Stimulated activated CD8-positive, alpha-beta memory T cell treated with anti-CD3 and anti-CD28 coated beads, Interleukin-7, amount 100 ng/mL, for 1 hour (primary cell): ENCODE results near the gene RASL10B.
"Not testable (repeated sequence)": the region's sequence is repeated elsewhere in the genome, so short reads cannot be mapped to it uniquely, and the experiment has no call there.

Experiments
- DNase-seq, 2 donors: peaks; one replicate each; pipeline ENCODE4 v3.0.0-alpha.2; 2020; ENCODE audit warnings: low read depth in 2 of 2

Gene RASL10B

DNA sequence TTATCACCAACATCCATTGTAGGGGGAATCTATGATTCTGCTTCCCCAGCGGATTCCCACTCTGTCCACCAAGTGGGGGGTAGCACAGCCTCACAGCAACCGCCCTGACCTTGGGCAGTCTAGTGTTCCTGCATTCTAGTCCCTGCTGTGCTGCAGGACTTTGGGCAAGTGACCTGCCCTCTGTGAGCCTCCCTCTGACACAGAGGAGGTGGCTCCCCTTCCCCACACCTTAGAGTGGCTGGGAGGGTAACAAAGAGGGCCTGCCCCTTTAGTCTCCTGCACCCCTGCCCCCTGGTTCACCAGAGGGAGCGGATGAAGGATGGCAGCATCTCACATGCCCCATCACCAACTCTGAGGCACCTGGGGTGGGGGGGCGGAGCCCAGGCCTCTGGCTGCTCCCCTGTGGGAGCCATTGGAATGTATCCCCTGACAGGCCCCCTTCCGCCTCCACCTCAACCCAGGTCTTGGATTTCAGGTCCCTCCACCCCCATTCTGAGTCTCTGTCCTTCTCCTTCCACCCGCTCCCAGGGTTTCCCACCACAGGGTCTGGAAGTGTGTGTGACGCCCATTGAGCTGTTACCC, 11.5 kb downstream of the RASL10B start:
- no peak for DNase-seq

DNA sequence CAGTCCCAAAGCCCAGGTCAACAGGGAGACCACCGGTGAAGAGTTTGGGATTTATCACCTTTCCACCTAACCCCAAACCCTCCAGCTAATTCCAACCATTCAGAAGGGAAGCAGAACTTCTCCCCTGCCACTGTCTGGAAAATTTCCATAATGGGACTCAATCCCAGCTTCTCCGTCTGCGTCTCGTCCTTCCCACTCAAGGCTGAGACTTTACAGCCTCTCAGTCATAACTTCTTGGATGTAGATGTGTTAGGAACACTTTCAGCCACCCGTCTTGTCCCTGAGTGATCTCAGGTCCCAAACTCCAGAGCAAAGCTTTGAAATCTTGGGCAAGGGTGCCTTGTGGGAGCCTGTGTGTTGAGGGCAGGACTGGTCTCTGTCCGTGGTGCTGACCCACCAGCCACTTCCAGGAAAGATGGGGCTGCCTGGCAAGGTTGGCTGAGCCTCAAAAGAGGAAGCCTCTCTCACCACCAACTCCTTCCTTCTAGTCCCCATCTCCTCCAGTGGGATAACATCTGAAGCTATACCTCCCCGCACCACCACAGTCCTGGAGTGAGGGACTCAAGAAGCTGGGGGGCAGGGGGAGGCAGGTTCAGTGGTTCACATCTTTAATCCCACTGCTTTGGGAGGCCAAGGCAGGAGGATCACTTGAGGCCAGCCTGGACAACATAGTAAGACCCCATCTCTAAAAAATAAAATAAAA, 12.3 kb downstream of the RASL10B start:
- no peak for DNase-seq

DNA sequence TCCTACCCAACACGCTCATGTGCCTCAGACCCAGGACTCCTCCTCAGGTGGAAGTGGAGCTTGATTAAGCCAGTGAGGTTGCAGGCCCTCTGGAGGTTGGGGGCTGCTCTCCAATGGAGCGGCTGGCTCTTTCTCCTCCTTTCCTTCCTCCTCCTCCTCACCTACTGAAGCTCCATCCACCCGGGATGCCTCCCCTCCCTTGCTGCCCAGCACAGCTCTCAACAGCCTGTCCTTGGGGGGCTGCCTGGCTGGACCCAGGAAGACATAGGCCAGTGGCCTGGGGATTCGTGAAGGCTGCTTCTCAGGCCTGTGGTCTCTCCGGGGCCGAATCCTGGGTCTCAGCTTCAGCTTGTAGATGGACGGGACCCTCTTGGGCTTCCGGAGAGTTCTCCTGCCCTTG, 13.4 kb downstream of the RASL10B start:
- DNase-seq: no peak

- DNase-seq: no peak
Measured at GRCh38 chr17:35745246-35745645, 13.8 kb downstream of the RASL10B start.

- DNase-seq: no peak
Measured at GRCh38 chr17:35745749-35746320, 14.4 kb downstream of the RASL10B start.

- peak; percentile 49 to 58 for DNase-seq
Measured at GRCh38 chr17:35747540-35748017, 16.1 kb downstream of the RASL10B start.

DNA sequence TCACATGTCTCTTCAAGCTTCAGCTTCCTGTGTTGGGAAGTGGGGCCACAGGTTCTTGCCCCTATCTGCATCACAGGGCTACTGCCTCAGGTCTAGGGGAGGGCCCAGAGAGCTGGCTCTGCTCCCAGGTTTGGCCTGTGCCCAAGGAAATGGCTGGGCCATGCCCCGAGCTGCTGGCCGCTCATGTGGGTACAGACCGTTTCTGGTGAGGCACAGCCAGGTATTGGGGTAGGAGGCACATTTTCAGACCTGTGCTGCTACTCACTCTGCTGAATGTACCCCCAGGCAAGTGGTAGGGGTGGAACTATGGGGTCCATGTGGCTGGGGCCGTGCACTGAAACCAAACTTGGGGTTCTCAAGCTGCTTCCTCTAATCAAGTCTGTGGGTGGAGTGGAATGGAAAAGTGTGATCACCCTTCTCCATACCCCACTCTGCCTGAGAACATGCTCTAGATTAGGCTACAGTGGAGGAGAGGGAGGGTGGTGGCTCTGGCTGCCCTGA, 17.0 kb downstream of the RASL10B start:
- DNase-seq: no peak

GRCh38 chr17:35748979-35749378, 17.5 kb downstream of the RASL10B start:
- no peak for DNase-seq

DNA sequence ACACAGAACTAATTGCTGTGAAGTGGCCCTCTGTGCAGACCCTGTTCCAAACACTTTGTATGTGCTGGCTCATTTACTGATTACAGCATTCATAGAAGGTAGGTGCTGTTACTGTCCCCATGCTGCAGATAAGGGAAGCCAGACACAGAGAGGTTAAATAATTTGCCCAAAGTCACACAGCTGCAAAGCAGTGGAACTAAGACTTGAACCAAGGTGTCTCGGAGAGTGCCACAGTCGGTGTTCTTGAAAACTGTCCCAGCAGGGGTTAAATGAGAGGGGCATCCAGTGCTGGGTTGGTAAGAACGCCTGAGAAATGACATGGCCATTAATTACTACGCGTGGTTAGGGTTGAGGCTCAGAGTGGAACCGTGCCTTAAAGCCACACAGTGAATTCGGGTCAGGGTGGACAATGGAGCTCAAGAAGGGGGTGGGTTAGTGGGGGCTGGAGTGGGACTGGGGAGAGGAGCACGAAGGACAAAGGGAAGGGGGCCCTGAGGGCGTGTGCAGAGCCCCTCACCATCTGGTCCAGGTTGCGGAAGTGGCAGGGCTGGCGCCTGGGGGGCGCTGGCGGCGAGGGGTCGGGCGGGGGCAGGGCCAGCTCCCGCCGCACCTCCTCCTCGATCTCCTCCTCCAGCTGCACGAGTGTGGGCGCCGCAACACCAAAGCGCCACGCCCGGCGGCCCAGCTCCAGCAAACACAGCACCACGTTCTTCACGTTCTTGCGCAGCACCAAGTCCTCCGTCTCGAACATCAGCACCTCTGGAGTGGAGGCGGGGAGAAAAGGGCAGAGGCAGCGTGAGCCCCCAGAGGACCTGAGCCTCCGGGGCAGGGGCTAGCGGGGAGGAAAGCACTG, 18.3 kb downstream of the RASL10B start:
- no peak for DNase-seq

DNA sequence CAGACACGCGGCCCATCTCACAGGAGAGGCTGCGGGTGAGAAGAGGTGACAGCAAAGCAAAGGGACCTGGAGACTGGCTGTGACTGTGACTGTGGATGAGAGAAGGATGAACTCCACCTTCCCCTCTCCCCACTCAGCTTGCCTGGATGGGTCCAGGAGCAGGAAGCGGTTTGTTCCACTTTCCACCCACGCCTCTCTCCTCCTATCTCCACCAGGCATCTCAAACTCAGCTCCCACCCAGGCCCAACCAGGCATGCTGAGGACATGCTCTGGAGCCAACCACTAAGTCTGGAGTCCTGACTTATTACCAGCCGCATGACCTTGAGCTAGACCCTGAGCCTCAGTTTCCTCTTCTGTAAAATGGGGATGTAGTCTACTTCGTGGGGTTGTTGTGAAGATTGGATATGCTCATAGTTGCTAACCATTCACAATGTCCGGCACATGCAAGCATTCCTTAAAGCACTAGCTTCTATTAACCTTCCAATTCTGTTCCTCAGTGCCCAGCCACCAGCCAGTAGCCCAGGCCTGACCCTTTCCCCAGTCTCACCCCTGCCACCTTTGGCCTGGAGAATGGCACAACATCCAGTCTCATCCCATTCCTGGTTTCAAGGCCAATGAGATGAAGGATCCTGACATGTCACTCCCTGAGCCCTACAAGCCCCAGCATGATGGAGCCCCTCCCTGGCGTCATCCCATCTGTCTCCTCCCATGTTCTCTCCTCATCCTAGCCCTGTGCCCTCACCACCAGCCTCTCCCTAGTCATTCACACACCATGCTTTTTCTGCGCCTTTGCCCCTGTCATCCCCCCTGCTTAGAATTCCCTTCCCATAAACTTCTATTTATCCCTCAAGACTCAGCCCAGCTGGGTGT, 19.3 kb downstream of the RASL10B start:
- DNase-seq: no peak

- not testable (repeated sequence) for DNase-seq
Measured at GRCh38 chr17:35751541-35751940, 20.1 kb downstream of the RASL10B start.

DNA sequence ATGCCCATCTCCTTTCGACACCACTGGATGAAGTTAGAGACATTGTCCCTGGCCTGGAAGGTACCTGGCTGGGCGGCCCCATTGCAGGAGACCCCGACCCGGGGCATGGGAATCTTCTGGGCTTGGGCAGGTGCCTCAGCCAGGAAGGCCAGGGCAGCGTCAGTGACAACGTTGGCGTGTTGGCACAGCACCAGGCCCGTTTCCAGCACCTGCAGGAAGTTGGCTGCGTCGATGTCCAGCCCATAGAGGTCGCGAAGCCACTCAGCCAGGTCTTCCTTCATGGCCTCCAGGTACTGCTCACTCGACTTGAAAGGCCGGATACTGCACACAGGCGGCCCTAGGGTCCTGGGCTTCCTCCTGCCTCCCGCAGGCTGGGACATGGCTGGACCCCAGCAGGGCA, 21.0 kb downstream of the RASL10B start:
- no peak for DNase-seq

DNA sequence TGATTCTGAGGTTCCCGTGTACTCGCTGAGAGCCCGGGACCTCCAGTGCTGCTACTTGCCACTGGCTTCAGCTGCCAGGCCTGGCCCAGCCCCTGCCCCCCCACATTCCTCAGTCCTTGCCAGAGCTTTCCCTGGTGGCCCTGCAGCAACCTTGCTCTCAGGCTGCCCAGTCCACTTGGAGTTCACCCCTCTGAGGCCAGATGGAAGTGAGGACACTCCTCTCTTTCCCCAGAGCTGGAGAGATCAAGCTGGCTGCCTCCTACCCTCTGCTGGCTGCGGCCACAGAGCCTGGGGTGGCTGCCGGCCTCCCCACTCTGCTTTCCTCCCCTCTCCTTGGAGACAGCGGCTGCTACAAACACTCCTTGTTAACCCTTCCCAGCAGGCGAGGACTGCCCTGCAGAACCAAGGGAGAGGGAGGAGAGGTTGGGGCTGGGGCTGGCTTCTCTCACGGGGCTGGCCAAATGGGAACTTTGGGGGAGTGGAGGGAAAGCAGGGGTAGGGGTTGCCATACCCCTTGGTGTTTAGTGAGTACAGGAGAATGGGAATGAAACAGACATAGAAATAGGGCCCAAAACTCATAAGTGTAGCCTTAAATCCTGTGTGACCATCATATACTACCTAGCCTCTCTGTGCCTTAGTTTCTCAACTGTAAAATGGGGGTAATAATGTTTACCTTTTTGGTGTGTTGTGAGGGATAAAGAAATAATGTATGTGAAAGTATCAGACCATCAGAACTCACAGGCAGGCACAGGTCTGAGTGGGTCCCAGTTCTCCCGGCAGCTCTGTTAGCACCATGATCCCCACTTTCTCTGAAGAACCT, 21.7 kb downstream of the RASL10B start, which contains the start of gene GAS2L2:
GAS2L2 (minus strand) TSS at position 295 of the 820 bp plus-strand sequence. CDS start 389 bp downstream, outside the sequence.
- DNase-seq: no peak

GRCh38 chr17:35757243-35757642, 25.8 kb downstream of the RASL10B start:
- no peak for DNase-seq

DNA sequence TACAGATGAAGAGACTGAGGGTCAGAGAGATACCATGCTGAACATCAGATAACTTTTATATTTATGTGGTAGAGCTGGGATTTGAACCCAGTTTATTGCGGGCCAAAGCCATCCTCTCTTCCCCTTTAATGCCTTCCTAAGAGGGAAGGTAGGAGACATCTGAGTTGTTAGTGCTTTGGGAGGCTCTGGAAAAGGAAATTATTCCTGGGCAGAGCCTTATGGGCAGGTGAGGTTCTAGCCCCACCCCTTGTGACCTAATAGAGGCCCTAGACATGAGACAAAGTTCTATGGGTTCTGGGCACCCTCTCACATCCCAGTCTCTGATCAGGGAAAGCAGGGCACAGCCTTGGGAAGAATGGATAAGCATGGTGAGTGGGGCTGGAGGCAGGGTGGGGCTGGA, 29.1 kb downstream of the RASL10B start, which contains the start of gene C17orf50:
C17orf50 (plus strand) TSS at position 301 of the 400 bp plus-strand sequence; CDS start at position 356, 55 bp downstream.
- no peak for DNase-seq

DNA sequence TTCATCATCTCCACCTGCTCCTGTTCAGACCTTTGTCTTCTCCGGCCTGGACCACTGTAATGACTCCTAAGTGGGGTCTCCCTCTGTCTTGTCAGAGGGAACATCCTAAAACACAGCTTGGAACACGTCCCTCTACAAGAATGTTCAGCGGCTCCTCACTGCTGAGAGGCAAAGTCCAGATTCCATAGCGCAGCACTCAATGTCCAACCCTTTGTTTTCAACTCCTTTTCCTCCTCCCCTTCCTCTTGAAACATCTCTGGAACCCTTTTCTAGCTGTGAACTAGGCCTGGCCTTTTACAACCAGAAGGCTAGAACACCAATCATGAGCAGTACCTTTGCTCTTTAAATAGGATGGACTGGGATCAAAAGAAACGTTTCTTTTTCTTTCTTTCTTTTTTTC, 30.2 kb downstream of the RASL10B start:
- DNase-seq: no peak

DNA sequence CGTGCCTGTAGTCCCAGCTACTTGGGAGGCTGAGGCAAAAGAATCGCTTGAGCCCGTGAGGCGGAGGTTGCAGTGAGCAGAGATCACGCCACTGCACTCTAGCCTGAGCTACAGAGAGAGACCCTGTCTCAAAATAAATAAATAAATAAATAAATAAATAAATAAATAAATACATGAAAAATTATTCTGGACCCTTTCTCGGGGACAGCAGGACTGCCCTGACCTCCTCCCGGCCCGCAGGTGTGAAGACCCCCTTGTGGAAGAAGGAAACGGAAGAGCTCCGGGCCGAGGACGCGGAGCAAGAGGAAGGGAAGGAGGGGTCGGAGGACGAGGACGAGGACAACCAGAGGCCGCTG, 32.3 kb downstream of the RASL10B start:
- DNase-seq: no peak

DNA sequence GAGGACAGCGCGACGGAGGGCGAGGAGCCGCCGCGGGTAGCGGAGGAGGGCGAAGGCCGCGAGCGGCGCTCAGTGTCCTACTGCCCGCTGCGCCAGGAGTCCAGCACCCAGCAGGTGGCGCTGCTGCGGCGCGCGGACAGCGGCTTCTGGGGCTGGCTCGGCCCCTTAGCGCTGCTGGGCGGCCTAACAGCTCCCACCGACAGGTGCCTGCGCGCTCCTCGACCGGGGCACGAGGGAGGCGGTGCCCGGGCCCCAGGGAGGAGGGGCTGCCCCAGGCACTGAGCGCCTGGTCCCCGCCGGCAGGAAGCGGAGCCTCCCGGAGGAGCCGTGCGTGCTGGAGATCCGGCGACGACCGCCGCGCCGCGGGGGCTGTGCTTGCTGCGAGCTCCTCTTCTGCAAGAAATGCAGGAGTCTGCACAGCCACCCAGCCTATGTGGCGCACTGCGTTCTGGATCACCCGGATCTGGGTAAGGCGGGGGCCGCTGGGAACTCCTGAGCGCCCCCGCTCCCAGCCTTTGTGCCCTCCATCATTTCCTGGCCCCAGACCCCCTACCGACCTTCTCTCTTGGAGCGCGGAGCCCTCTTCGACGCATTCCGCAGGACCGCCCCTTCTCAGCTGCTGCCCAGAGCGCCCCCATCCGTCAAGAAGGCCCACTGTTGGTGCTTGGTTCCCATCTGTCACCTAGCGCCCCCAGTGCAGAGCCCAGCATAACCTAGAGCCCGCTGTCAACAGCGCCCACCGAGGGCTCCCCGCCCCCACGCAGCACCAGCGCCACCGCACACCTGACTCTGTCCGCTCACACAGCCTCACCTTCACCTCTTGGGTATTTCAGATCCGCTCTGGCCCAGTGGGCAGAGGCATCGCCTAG, 32.9 kb downstream of the RASL10B start:
- DNase-seq: peak; percentile 69 to 77

DNA sequence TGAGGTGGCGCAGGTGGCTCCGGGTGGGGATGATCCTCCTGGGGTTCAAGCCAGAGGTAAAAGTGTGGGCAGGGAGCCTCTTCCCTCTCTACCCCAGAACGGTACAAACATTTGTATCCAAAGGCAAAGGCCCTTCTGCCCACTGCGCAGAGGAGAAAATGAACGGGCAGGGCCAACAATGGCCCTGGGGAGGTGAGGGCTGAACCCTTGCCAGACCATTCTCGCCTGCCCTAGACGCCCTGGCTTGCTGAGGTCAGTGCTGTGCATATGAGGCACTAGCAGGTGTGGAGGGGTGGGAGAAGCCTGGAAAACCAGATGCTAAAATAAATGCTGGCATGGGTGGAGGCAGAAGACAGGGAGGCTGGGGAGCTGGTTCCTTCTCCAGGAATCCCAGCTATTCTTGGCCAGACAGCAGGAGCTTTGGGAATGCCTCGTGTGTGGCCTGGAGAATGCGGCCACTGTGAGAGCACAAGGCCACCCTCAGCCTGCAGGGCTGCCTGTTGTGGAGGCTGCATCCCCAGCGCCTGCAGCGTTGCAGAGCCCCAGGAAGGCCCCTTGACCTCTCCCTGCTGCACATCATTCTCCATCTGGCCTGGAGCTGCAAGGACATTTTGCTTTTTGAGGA, 33.8 kb downstream of the RASL10B start:
- DNase-seq: no peak
